GM18507 (cell line): ENCODE results near the gene CNTLN.
"Not testable (repeated sequence)": the region's sequence is repeated elsewhere in the genome, so short reads cannot be mapped to it uniquely, and the experiment has no call there.

Source experiments
- DNase-seq: peaks from one replicate; pipeline ENCODE4 v3.0.0; 2011; ENCODE audit warnings: low read depth; ENCODE audit not compliant: insufficient read length; ENCODE audit errors: extremely low spot score
- FAIRE-seq: peaks from 2 replicates; lab custom pipeline; 2011; peaks lifted over from hg19 to GRCh38; lab: Jason Lieb, UNC

CNTLN gene

GRCh38 chr9:17476401-17476800 is 341.6 kb downstream of the CNTLN start:
- no peak for FAIRE-seq
- no peak for DNase-seq

- FAIRE-seq (no peak), DNase-seq (no peak)
These were observed 343.0 kb downstream of the CNTLN start for GRCh38 chr9:17477816-17478215.

GRCh38 chr9:17480966-17481365 is 346.1 kb downstream of the CNTLN start:
- FAIRE-seq = no peak
- DNase-seq = no peak

- no peak for FAIRE-seq
- DNase-seq = no peak
These were observed 346.7 kb downstream of the CNTLN start for GRCh38 chr9:17481565-17481964.

GRCh38 chr9:17484906-17485305 is 350.1 kb downstream of the CNTLN start:
- FAIRE-seq = no peak
- DNase-seq = no peak

- no peak for DNase-seq
- no peak for FAIRE-seq
These were observed 351.6 kb downstream of the CNTLN start for GRCh38 chr9:17486396-17486795.

- FAIRE-seq (no peak), DNase-seq (no peak)
These were observed 352.6 kb downstream of the CNTLN start for GRCh38 chr9:17487467-17487866.

- FAIRE-seq = no peak
- no peak for DNase-seq
These were observed 353.8 kb downstream of the CNTLN start for GRCh38 chr9:17488662-17489061.

- no peak for FAIRE-seq
- DNase-seq = no peak
These were observed 355.3 kb downstream of the CNTLN start for GRCh38 chr9:17490110-17490509.

GRCh38 chr9:17491780-17492179 is 356.9 kb downstream of the CNTLN start:
- FAIRE-seq = no peak
- DNase-seq = no peak

- FAIRE-seq (no peak), DNase-seq (no peak)
These were observed 368.4 kb downstream of the CNTLN start for GRCh38 chr9:17503196-17503595.

- no peak for FAIRE-seq
- DNase-seq = no peak
These were observed 374.3 kb downstream of the CNTLN start for GRCh38 chr9:17509151-17509550.

GRCh38 chr9:17509701-17510100 is 374.9 kb downstream of the CNTLN start:
- DNase-seq (no peak), FAIRE-seq (no peak)

- FAIRE-seq (no peak), DNase-seq (no peak)
These were observed 384.9 kb downstream of the CNTLN start for GRCh38 chr9:17519761-17520160.

GRCh38 chr9:17520268-17521064 is 385.6 kb downstream of the CNTLN start:
- FAIRE-seq = no peak

GRCh38 chr9:17521100-17521855 is 386.4 kb downstream of the CNTLN start:
- no peak for DNase-seq
- FAIRE-seq = no peak

More at GRCh38 chr9:17520268-17521064, 385.6 kb downstream of the CNTLN start:
- no peak for DNase-seq

- FAIRE-seq, DNase-seq: not testable (repeated sequence)
These were observed 391.9 kb downstream of the CNTLN start for GRCh38 chr9:17526726-17527125.

GRCh38 chr9:17528859-17529258 is 394.0 kb downstream of the CNTLN start:
- FAIRE-seq = no peak
- DNase-seq = no peak

GRCh38 chr9:17531642-17532254 is 396.9 kb downstream of the CNTLN start:
- FAIRE-seq (no peak), DNase-seq (no peak)

GRCh38 chr9:17532461-17532860 is 397.6 kb downstream of the CNTLN start:
- FAIRE-seq = no peak

More at GRCh38 chr9:17532461-17532860, 397.6 kb downstream of the CNTLN start:
- DNase-seq = no peak
